ENCODE measurements around the gene TIMP2.
A peak's percentile ranks its signal among the peaks of the same experiment; 100 is the strongest.
"Not testable (repeated sequence)": the region's sequence is repeated elsewhere in the genome, so short reads cannot be mapped to it uniquely, and the experiment has no call there.

The TIMP2 gene

GRCh38 chr17:78912082-78912481 is 13.1 kb downstream of the TIMP2 start:
- peak overlapping the region; percentile 60 to 99 (median 76); a peak in 19 of 22 replicates for H3K27ac ChIP-seq
- no peaks in the 10 kb centered on the region for H3K27me3 ChIP-seq
- peaks cover 0 to 42% (median 17%) of the 10 kb centered on the region in 11 experiments; a peak in 16 of 22 replicates for H3K36me3 ChIP-seq
- H3K4me3 ChIP-seq, result no peak overlapping the region
- peak overlapping the region in 9 of 11 experiments; percentile 6 to 100 (median 97); a peak in 16 of 22 replicates for H3K4me2 ChIP-seq
- peaks cover 58 to 88% (median 76%) of the 10 kb centered on the region in 10 experiments for H3K4me1 ChIP-seq
- peaks cover 0 to 80% (median 23%) of the 10 kb centered on the region in 11 experiments; a peak in 14 of 22 replicates for H4K20me1 ChIP-seq
- TF ChIP-seq Cebpa-rat (IDR thresholded peaks at IDR 0.05), result no peak
- no peaks in the 10 kb centered on the region for H3K9me3 ChIP-seq (replicated peaks in 1 of 11)
- H3K9ac ChIP-seq, result peak overlapping the region in 2 of 11 experiments; percentile 60 to 63; a peak in 4 of 22 replicates

- H3K4me3 ChIP-seq, result not testable (repeated sequence)
These were observed 13.6 kb downstream of the TIMP2 start for GRCh38 chr17:78911543-78911942.

GRCh38 chr17:78910497-78911284 is 14.5 kb downstream of the TIMP2 start:
- no peaks in the 10 kb centered on the region for H3K9me3 ChIP-seq (replicated peaks in 1 of 11)
- H3K4me2 ChIP-seq, result peak overlapping the region; percentile 6 to 100 (median 92)
- H3K36me3 ChIP-seq, result peaks cover 0 to 50% (median 18%) of the 10 kb centered on the region in 11 experiments; a peak in 18 of 22 replicates
- no peak for TF ChIP-seq Cebpa-rat (IDR thresholded peaks at IDR 0.05)
- H3K27me3 ChIP-seq, result no peaks in the 10 kb centered on the region
- H4K20me1 ChIP-seq, result peaks cover 3 to 91% (median 26%) of the 10 kb centered on the region in 11 experiments; a peak in 18 of 22 replicates
- H3K9ac ChIP-seq, result peak overlapping the region in 8 of 11 experiments; percentile 15 to 63 (median 58); a peak in 13 of 22 replicates
- H3K4me1 ChIP-seq, result peaks cover 44 to 80% (median 64%) of the 10 kb centered on the region in 10 experiments
- H3K27ac ChIP-seq, result peak overlapping the region; percentile 13 to 99 (median 77); a peak in 20 of 22 replicates
- H3K4me3 ChIP-seq, result no peak overlapping the region

More at GRCh38 chr17:78911543-78911942, 13.6 kb downstream of the TIMP2 start:
- Histone ChIP-seq H3K36me3 (peaks cover 0 to 47% (median 17%) of the 10 kb centered on the region in 11 experiments; a peak in 16 of 22 replicates), H3K27ac (peak overlapping the region in 10 of 11 experiments; percentile 60 to 99 (median 80); a peak in 17 of 22 replicates), H3K4me1 (peaks cover 52 to 83% (median 70%) of the 10 kb centered on the region in 10 experiments), H3K9ac (peak overlapping the region in 8 of 11 experiments; percentile 15 to 63 (median 58); a peak in 12 of 22 replicates), H4K20me1 (peaks cover 0 to 86% (median 24%) of the 10 kb centered on the region in 11 experiments; a peak in 14 of 22 replicates), H3K4me2 (peak overlapping the region; percentile 6 to 100 (median 92); a peak in 21 of 22 replicates)
- H3K27me3 ChIP-seq; H3K9me3 ChIP-seq (replicated peaks in 1 of 11): not testable (repeated sequence)

- H3K27ac ChIP-seq, result peak overlapping the region in 3 of 11 experiments; percentile 3 to 34 (median 18); a peak in 4 of 22 replicates
- peaks cover 11 to 96% (median 48%) of the 10 kb centered on the region in 11 experiments; a peak in 21 of 22 replicates for H4K20me1 ChIP-seq
- peaks cover 38 to 80% (median 62%) of the 10 kb centered on the region in 10 experiments for H3K4me1 ChIP-seq
- no peaks in the 10 kb centered on the region for H3K27me3 ChIP-seq
- H3K9ac ChIP-seq, result no peak overlapping the region; a peak in 1 of 22 replicates
- H3K9me3 ChIP-seq (replicated peaks in 1 of 11), result no peaks in the 10 kb centered on the region
- H3K4me3 ChIP-seq, result no peak overlapping the region
- TF ChIP-seq Cebpa-rat (IDR thresholded peaks at IDR 0.05), result no peak
- peaks cover 0 to 72% (median 37%) of the 10 kb centered on the region in 11 experiments; a peak in 19 of 22 replicates for H3K36me3 ChIP-seq
- peak overlapping the region in 2 of 11 experiments; percentile 20 to 99; a peak in 2 of 22 replicates for H3K4me2 ChIP-seq
These were observed 16.8 kb downstream of the TIMP2 start for GRCh38 chr17:78908426-78908825.

GRCh38 chr17:78905541-78905940 is 19.6 kb downstream of the TIMP2 start:
- H3K4me3 ChIP-seq, result no peak overlapping the region
- TF ChIP-seq Cebpa-rat (IDR thresholded peaks at IDR 0.05), result no peak
- peaks cover 32 to 100% (median 74%) of the 10 kb centered on the region in 11 experiments; a peak in 21 of 22 replicates for H4K20me1 ChIP-seq

GRCh38 chr17:78905116-78905515 is 20.1 kb downstream of the TIMP2 start:
- H4K20me1 ChIP-seq, result peaks cover 32 to 100% (median 74%) of the 10 kb centered on the region in 11 experiments; a peak in 21 of 22 replicates
- peak overlapping the region in 1 of 11 experiments; percentile 6; a peak in 1 of 22 replicates for H3K27ac ChIP-seq
- peaks cover 25 to 54% (median 42%) of the 10 kb centered on the region in 10 experiments for H3K4me1 ChIP-seq
- H3K36me3 ChIP-seq, result peaks cover 15 to 84% (median 54%) of the 10 kb centered on the region in 11 experiments
- H3K4me3 ChIP-seq, result no peak overlapping the region
- H3K27me3 ChIP-seq, result no peaks in the 10 kb centered on the region
- H3K9ac ChIP-seq, result no peak overlapping the region
- no peaks in the 10 kb centered on the region for H3K9me3 ChIP-seq (replicated peaks in 1 of 11)
- H3K4me2 ChIP-seq, result peak overlapping the region in 4 of 11 experiments; percentile 13 to 69 (median 37); a peak in 6 of 22 replicates
- no peak for TF ChIP-seq Cebpa-rat (IDR thresholded peaks at IDR 0.05)

More at GRCh38 chr17:78905541-78905940, 19.6 kb downstream of the TIMP2 start:
- Histone ChIP-seq H3K27ac (no peak overlapping the region), H3K4me2 (peak overlapping the region in 3 of 11 experiments; percentile 8 to 69 (median 34); a peak in 3 of 22 replicates), H3K27me3 (no peaks in the 10 kb centered on the region), H3K9ac (no peak overlapping the region), H3K36me3 (peaks cover 14 to 81% (median 54%) of the 10 kb centered on the region in 11 experiments), H3K4me1 (peaks cover 25 to 59% (median 45%) of the 10 kb centered on the region in 10 experiments), H3K9me3 (replicated peaks in 1 of 11) (no peaks in the 10 kb centered on the region)

- TF ChIP-seq Cebpa-rat (IDR thresholded peaks at IDR 0.05), result no peak
- Histone ChIP-seq H3K9me3 (replicated peaks in 1 of 11) (no peaks in the 10 kb centered on the region), H3K36me3 (peaks cover 15 to 89% (median 56%) of the 10 kb centered on the region in 11 experiments), H3K9ac (peak overlapping the region in 1 of 11 experiments; percentile 8; a peak in 2 of 22 replicates), H4K20me1 (peaks cover 37 to 100% (median 72%) of the 10 kb centered on the region in 11 experiments; a peak in 21 of 22 replicates), H3K4me2 (peak overlapping the region; percentile 13 to 69 (median 50); a peak in 19 of 22 replicates), H3K4me1 (peaks cover 25 to 51% (median 35%) of the 10 kb centered on the region in 10 experiments), H3K4me3 (no peak overlapping the region), H3K27me3 (no peaks in the 10 kb centered on the region), H3K27ac (peak overlapping the region in 5 of 11 experiments; percentile 11 to 51 (median 26); a peak in 6 of 22 replicates)
These were observed 20.8 kb downstream of the TIMP2 start for GRCh38 chr17:78904371-78904770.

- Histone ChIP-seq H4K20me1 (peaks cover 46 to 100% (median 78%) of the 10 kb centered on the region in 11 experiments; a peak in 21 of 22 replicates), H3K4me1 (peaks cover 25 to 41% (median 32%) of the 10 kb centered on the region in 10 experiments), H3K4me3 (no peak within 1 kb of the TSS), H3K27me3 (no peaks in the 10 kb centered on the region), H3K27ac (peak within 1 kb of the TSS in 8 of 11 experiments; percentile 11 to 52 (median 40); a peak in 15 of 22 replicates), H3K36me3 (peaks cover 18 to 92% (median 61%) of the 10 kb centered on the region in 11 experiments), H3K9me3 (replicated peaks in 1 of 11) (no peaks in the 10 kb centered on the region), H3K9ac (peak within 1 kb of the TSS in 8 of 11 experiments; percentile 3 to 50 (median 30); a peak in 8 of 22 replicates), H3K4me2 (peak within 1 kb of the TSS; percentile 13 to 69 (median 50); a peak in 20 of 22 replicates)
- no peak for TF ChIP-seq Cebpa-rat (IDR thresholded peaks at IDR 0.05)
These were observed 21.9 kb downstream of the TIMP2 start, which contains the start of gene CEP295NL for GRCh38 chr17:78903101-78903779. Gene CEP295NL (minus strand): TSS chr17:78903201. CDS start chr17:78901828, 1,373 bp downstream.

GRCh38 chr17:78902231-78902630 is 23.0 kb downstream of the TIMP2 start:
- H3K4me1 ChIP-seq, result peaks cover 25 to 49% (median 32%) of the 10 kb centered on the region in 10 experiments

More at GRCh38 chr17:78902231-78902630, 23.0 kb downstream of the TIMP2 start:
- Histone ChIP-seq H3K27ac (peak overlapping the region in 2 of 11 experiments; percentile 11 to 40; a peak in 5 of 22 replicates), H3K4me2 (0 out of 22 replicates have a peak overlapping the region, but pooled peaks of 1 of the 11 experiments have one; percentile 40), H4K20me1 (peaks cover 48 to 100% (median 79%) of the 10 kb centered on the region in 11 experiments; a peak in 21 of 22 replicates), H3K36me3 (peaks cover 25 to 94% (median 70%) of the 10 kb centered on the region in 11 experiments)
- not testable (repeated sequence) for H3K9ac ChIP-seq; H3K27me3 ChIP-seq; H3K9me3 ChIP-seq (replicated peaks in 1 of 11); H3K4me3 ChIP-seq

Data from BLaER1 treated with 17β-estradiol and CSF1 and Interleukin-3, amounts not matched to agents 10 nM and 100 nM (cell line).